ENCODE measurements around the gene FAM131C.

GRCh38 chr1:16028237-16029002 is 45.0 kb downstream of the FAM131C start:
- TF ChIP-seq CTCF (IDR thresholded peaks at IDR 0.05) (no peak), SIN3A (IDR thresholded peaks at IDR 0.05; ENCODE audit: borderline replicate concordance, insufficient read depth, low read depth, low read length) (no peak), POLR2AphosphoS5 (IDR thresholded peaks at IDR 0.05; ENCODE audit: low read depth, low read length) (no peak), TCF7L2 (IDR thresholded peaks at IDR 0.05; ENCODE audit: low read depth, low read length) (no peak)

Data from Panc1 (cell line).